Osteoblast (primary cell): Measurements from ENCODE around the gene PGAM1. TPM values are rescaled to one million over a fixed set of nuclear protein-coding genes. Genes with fewer than 3 reads are reported as not detected.

Source experiments
- DNase-seq: peaks from one replicate; pipeline ENCODE4 v3.0.0; 2011; ENCODE audit warnings: low spot score, mixed read lengths; ENCODE audit not compliant: insufficient read length; ENCODE audit errors: missing footprints
- H2AFZ ChIP-seq: 2 replicates; pipeline ENCODE4 v1.6.0; 2011; ENCODE audit warnings: mild to moderate bottlenecking, low read length
- H3K27ac ChIP-seq: 2 replicates; pipeline ENCODE4 v1.5.1; 2011; ENCODE audit warnings: mild to moderate bottlenecking, low read depth, low read length, moderate library complexity
- H3K27me3 ChIP-seq: 2 replicates; pipeline ENCODE4 v1.6.0; 2012; ENCODE audit warnings: mild to moderate bottlenecking, control low read depth, inconsistent platforms, low read length, moderate library complexity; ENCODE audit not compliant: insufficient read depth
- H3K36me3 ChIP-seq: 2 replicates; pipeline ENCODE4 v1.5.1; 2011; ENCODE audit warnings: mild to moderate bottlenecking, low read length, control low read depth, moderate library complexity; ENCODE audit not compliant: insufficient read depth
- H3K4me1 ChIP-seq: 2 replicates; pipeline ENCODE4 v1.5.1; 2011; ENCODE audit warnings: mild to moderate bottlenecking, low read length, control low read depth, moderate library complexity; ENCODE audit not compliant: insufficient read depth
- H3K4me2 ChIP-seq: 2 replicates; pipeline ENCODE4 v1.6.0; 2011; ENCODE audit warnings: mild to moderate bottlenecking, low read length; ENCODE audit not compliant: insufficient read depth
- H3K4me3 ChIP-seq: fragments of 200-600 bp; sonication (generic); 3 replicates; pipeline ENCODE4 v1.5.1; 2012; ENCODE audit warnings: mild to moderate bottlenecking, low read length, inconsistent platforms; ENCODE audit not compliant: insufficient read depth
- H3K79me2 ChIP-seq: 2 replicates; pipeline ENCODE4 v1.6.0; 2012; ENCODE audit warnings: mild to moderate bottlenecking, low read length, control low read depth, inconsistent platforms; ENCODE audit not compliant: insufficient read depth
- H3K9me3 ChIP-seq: 2 replicates; pipeline ENCODE4 v1.5.1; 2011; ENCODE audit warnings: low read depth, low read length, control low read depth
- H4K20me1 ChIP-seq: 2 replicates; pipeline ENCODE4 v1.6.0; 2012; ENCODE audit warnings: mild to moderate bottlenecking, low read length, control low read depth; ENCODE audit not compliant: insufficient read depth
- CTCF ChIP-seq: IDR thresholded peaks from 2 replicates; pipeline ENCODE4 v1.5.1; 2011; ENCODE audit warnings: mild to moderate bottlenecking, low read depth, low read length, moderate library complexity; ENCODE audit errors: extremely low read depth
- total RNA-seq: library from RNA; depleted of rRNA; stranded (reverse); fragments of >200 nt; gene quantifications from 2 replicates; pipeline ENCODE4 v1.2.3, GENCODE V29; 2012

The PGAM1 gene
- total RNA-seq, 1 donor = 330 TPM

- peaks cover 59% of the 10 kb centered on the region for H3K36me3 ChIP-seq
- no peak overlapping the region for H3K4me2 ChIP-seq
- TF ChIP-seq CTCF = no peak
Observed at GRCh38 chr10:97454330-97455036, 28.5 kb downstream of the PGAM1 start.

GRCh38 chr10:97456034-97456685 lies 30.2 kb downstream of the PGAM1 start:
- Histone ChIP-seq H3K27me3 (no peaks in the 10 kb centered on the region), H3K4me3 (no peak overlapping the region), H2AFZ (no peak overlapping the region), H4K20me1 (peaks cover 32% of the 10 kb centered on the region), H3K9me3 (no peaks in the 10 kb centered on the region), H3K4me1 (no peaks in the 10 kb centered on the region), H3K36me3 (peaks cover 76% of the 10 kb centered on the region), H3K4me2 (no peak overlapping the region), H3K27ac (peak overlapping the region; percentile 17), H3K79me2 (peaks cover 55% of the 10 kb centered on the region)
- peak; percentile 73 for DNase-seq
- no peak for TF ChIP-seq CTCF

More at GRCh38 chr10:97454330-97455036, 28.5 kb downstream of the PGAM1 start:
- peaks cover 41% of the 10 kb centered on the region for H4K20me1 ChIP-seq
- no peaks in the 10 kb centered on the region for H3K27me3 ChIP-seq
- peaks cover 69% of the 10 kb centered on the region for H3K79me2 ChIP-seq
- no peak for DNase-seq
- no peaks in the 10 kb centered on the region for H3K4me1 ChIP-seq
- no peaks in the 10 kb centered on the region for H3K9me3 ChIP-seq
- H2AFZ ChIP-seq = no peak overlapping the region
- no peak overlapping the region for H3K4me3 ChIP-seq
- no peak overlapping the region for H3K27ac ChIP-seq

GRCh38 chr10:97456686-97457065 lies 30.7 kb downstream of the PGAM1 start:
- peak overlapping the region; percentile 17 for H3K27ac ChIP-seq

More at GRCh38 chr10:97456686-97457065, 30.7 kb downstream of the PGAM1 start:
- peaks cover 26% of the 10 kb centered on the region for H4K20me1 ChIP-seq
- H3K36me3 ChIP-seq = peaks cover 81% of the 10 kb centered on the region
- no peak overlapping the region for H2AFZ ChIP-seq
- no peak overlapping the region for H3K4me2 ChIP-seq
- H3K9me3 ChIP-seq = no peaks in the 10 kb centered on the region
- peaks cover 50% of the 10 kb centered on the region for H3K79me2 ChIP-seq
- no peak for DNase-seq
- no peaks in the 10 kb centered on the region for H3K4me1 ChIP-seq
- H3K27me3 ChIP-seq = no peaks in the 10 kb centered on the region
- TF ChIP-seq CTCF = no peak
- H3K4me3 ChIP-seq = no peak overlapping the region
